ENCODE results near the gene STRBP.

STRBP gene

GRCh38 chr9:123175854-123176629 lies 92.3 kb downstream of the STRBP start:
- TF ChIP-seq FOXP2 (optimal IDR thresholded peaks at IDR 0.05; ENCODE audit: borderline replicate concordance, extremely low read depth, extremely low read length, insufficient read depth), result no peak
- TF ChIP-seq SIN3A (IDR thresholded peaks at IDR 0.05; ENCODE audit: borderline replicate concordance, insufficient read depth, low read length), result no peak
- TF ChIP-seq POLR2AphosphoS5 (IDR thresholded peaks at IDR 0.05; ENCODE audit: low read depth, low read length), result no peak
- no peak for TF ChIP-seq TAF1 (IDR thresholded peaks at IDR 0.05; ENCODE audit: borderline replicate concordance, insufficient read depth, low read length)
- no peak for TF ChIP-seq REST (IDR thresholded peaks at IDR 0.05; ENCODE audit: insufficient read depth in 1 of 2, low read depth in 2 of 2, low read length in 2 of 2)

- TF ChIP-seq POLR2AphosphoS5 (IDR thresholded peaks at IDR 0.05; ENCODE audit: low read depth, low read length), result no peak
- no peak for TF ChIP-seq FOXP2 (optimal IDR thresholded peaks at IDR 0.05; ENCODE audit: borderline replicate concordance, extremely low read depth, extremely low read length, insufficient read depth)
- no peak for TF ChIP-seq SIN3A (IDR thresholded peaks at IDR 0.05; ENCODE audit: borderline replicate concordance, insufficient read depth, low read length)
- TF ChIP-seq TAF1 (IDR thresholded peaks at IDR 0.05; ENCODE audit: borderline replicate concordance, insufficient read depth, low read length), result no peak
- no peak for TF ChIP-seq REST (IDR thresholded peaks at IDR 0.05; ENCODE audit: insufficient read depth in 1 of 2, low read depth in 2 of 2, low read length in 2 of 2)
Observed at GRCh38 chr9:123174887-123175518, 93.4 kb downstream of the STRBP start.

GRCh38 chr9:123174079-123174478 lies 94.3 kb downstream of the STRBP start:
- TF ChIP-seq POLR2AphosphoS5 (IDR thresholded peaks at IDR 0.05; ENCODE audit: low read depth, low read length), result no peak

GRCh38 chr9:123169926-123170325 lies 98.5 kb downstream of the STRBP start:
- no peak for TF ChIP-seq REST (IDR thresholded peaks at IDR 0.05; ENCODE audit: insufficient read depth in 1 of 2, low read depth in 2 of 2, low read length in 2 of 2)
- TF ChIP-seq TAF1 (IDR thresholded peaks at IDR 0.05; ENCODE audit: borderline replicate concordance, insufficient read depth, low read length), result no peak
- no peak for TF ChIP-seq FOXP2 (optimal IDR thresholded peaks at IDR 0.05; ENCODE audit: borderline replicate concordance, extremely low read depth, extremely low read length, insufficient read depth)
- TF ChIP-seq SIN3A (IDR thresholded peaks at IDR 0.05; ENCODE audit: borderline replicate concordance, insufficient read depth, low read length), result no peak
- no peak for TF ChIP-seq POLR2AphosphoS5 (IDR thresholded peaks at IDR 0.05; ENCODE audit: low read depth, low read length)

- TF ChIP-seq POLR2AphosphoS5 (IDR thresholded peaks at IDR 0.05; ENCODE audit: low read depth, low read length), result no peak
- TF ChIP-seq FOXP2 (optimal IDR thresholded peaks at IDR 0.05; ENCODE audit: borderline replicate concordance, extremely low read depth, extremely low read length, insufficient read depth), result no peak
- TF ChIP-seq SIN3A (IDR thresholded peaks at IDR 0.05; ENCODE audit: borderline replicate concordance, insufficient read depth, low read length), result no peak
- no peak for TF ChIP-seq TAF1 (IDR thresholded peaks at IDR 0.05; ENCODE audit: borderline replicate concordance, insufficient read depth, low read length)
- TF ChIP-seq REST (IDR thresholded peaks at IDR 0.05; ENCODE audit: insufficient read depth in 1 of 2, low read depth in 2 of 2, low read length in 2 of 2), result no peak
Observed at GRCh38 chr9:123168586-123168985, 99.8 kb downstream of the STRBP start.

All from PFSK-1 (cell line).